DMS 273 treated with DMSO at 0.1 percent for 48 hours (cell line): Measurements from ENCODE around the gene MAP1LC3C.

Experiments
- DNase-seq: peaks from one replicate; lab custom pipeline; 2025; lab: John Stamatoyannopoulos, UW

The MAP1LC3C gene

DNA sequence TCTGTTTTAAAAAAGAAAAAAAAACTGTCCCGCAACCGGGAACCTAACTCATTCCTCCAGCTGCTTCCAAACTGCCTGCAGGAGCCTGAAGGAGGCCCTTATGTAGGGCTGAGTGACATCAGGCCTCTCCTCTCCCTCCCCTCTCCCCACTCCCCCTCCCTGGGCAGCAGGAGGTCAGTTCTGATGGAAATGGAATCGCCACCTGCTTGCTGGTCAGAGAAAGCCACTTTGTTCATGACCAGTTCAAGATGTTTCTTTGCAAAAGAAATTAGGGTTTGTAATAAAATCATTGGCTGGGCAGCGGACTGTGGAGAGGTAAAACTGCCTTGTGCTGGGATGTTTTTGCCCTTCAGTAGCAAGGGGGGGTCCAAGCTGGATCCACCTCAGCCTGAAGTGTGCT lies at the start of gene MAP1LC3C:
Gene MAP1LC3C (minus strand): TSS at position 73 of the 400 bp plus-strand sequence. CDS start 90 bp downstream, outside the sequence.
- DNase-seq: no peak

DNA sequence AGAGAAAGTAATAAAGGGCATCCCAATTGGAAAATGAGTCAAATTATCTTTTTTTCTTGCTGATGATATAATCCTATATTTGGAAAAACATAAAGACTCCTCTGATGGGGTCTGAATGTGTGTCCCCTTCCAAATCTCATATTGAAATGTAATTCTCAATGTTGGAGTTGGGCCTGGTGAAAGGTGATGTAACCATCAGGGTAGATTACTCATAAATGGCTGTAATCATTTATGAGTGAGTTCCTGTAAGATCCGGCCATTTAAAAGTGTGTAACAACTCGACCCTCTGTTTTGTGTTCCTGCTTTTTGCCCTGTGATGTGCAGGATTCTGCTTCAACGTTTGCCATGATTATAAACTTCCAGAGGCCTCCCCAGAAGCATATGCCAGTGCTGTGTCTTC lies 44.3 kb upstream of the MAP1LC3C start:
- no peak for DNase-seq

DNA sequence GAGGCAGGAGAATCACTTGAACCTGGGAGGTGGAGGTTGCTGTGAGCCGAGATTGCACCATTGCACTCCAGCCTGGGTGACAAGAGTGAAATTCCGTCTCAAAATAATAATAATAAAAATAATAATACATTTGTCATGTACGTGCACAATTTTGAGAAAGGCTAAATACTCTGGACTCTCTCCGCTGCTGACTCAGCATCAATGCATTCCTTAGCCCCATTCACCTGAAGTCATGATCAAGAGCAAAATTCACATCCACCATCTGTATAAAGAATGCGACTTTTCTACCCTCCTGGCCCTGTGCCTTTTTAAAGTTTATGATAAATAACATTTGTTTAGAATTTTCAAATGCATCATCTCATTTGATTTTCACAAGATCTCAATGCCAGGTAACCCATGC lies 35.5 kb upstream of the MAP1LC3C start:
- DNase-seq: no peak

DNA sequence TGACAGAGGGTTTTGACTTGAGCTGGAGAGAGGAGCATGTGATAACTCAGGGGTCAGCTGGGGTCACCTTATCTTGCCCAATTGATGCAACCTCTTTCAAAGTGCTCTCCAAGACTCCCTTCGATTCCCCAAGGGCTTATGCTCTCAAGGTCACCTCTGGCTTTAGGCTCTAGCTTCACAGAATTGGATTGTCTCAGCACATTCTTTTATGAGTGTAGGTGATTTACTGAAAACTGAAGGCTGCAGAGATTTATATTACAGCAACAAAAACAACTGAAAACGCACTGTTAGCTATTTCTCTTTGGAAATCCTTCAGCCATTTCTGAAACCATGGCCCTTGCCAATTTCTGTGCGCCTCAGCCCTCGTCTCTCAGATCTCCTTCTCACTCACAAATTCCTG lies 34.5 kb upstream of the MAP1LC3C start:
- DNase-seq: no peak

DNA sequence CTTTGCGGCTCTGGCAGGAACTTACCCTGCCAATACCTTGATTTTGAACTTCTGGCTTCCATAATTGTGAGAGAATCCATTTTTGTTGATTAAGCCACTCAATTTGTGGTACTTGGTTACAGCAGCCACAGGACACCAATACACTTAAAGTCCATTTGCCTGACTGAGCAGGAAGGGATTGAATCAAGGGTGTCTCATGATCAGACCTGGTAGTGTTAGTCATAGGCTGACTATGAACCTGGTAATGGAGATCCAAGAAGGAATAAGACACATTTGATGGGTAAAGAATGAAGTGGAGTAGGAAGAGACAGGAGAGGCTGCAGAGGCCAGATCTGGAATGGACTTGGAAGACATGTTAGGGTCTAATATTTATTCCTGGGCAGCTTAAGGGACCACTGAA lies 31.2 kb upstream of the MAP1LC3C start:
- DNase-seq: no peak

DNA sequence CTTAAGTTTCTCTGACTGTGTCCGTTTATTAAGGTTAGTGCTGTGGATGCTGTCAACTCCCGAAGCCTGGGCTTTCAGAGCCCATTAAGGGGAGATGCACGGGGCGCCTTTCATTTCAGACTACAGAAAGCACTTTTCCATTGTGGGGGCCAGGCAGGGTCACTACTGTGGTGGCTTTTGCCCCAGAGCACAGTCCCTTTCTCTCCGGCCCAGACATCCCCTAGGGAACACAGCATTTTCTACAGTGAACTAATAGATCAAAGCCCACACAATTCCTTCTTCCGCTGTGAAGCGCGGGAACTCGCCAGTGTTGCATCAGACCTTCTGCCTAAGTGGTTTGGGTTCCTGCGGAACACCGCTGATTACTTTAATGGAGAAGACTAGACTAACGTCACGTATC lies 26.8 kb upstream of the MAP1LC3C start:
- DNase-seq: no peak

DNA sequence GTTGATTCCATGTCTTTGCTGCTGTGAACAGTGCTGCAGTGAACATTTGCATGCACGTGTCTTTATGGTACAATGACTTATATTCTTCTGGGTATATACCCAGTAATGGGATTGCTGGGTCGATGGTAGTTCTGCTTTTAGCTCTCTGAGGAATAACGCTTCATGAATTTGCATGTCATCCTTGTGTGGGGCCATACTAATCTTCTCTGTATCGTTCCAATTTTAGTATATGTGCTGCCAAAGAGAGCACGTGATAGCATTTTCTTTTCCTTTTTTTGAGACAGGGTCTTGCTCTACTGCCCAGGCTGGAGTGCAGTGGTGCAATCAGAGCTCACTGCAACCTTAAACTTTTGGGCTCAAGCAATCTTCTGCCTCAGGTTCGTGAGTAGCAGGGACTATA lies 24.9 kb upstream of the MAP1LC3C start:
- no peak for DNase-seq

DNA sequence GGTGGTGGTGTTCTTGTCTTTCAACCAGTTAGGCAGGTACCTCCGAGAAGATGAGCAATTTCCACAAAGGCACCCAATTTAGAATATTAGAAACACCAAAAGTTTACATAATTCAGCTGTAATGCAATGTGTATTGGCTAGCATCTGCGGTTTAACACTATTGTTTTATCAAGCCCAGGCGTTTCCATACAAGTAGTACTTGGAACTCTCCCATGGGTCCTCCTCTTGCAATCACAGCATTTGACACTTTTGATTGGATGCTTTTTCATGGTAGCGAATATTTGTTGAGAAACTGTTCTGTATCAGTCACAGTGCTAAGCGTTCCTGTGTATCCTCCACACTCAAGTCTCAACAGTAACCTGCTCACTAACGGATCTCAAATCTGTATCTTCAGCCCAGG lies 20.1 kb upstream of the MAP1LC3C start:
- no peak for DNase-seq

DNA sequence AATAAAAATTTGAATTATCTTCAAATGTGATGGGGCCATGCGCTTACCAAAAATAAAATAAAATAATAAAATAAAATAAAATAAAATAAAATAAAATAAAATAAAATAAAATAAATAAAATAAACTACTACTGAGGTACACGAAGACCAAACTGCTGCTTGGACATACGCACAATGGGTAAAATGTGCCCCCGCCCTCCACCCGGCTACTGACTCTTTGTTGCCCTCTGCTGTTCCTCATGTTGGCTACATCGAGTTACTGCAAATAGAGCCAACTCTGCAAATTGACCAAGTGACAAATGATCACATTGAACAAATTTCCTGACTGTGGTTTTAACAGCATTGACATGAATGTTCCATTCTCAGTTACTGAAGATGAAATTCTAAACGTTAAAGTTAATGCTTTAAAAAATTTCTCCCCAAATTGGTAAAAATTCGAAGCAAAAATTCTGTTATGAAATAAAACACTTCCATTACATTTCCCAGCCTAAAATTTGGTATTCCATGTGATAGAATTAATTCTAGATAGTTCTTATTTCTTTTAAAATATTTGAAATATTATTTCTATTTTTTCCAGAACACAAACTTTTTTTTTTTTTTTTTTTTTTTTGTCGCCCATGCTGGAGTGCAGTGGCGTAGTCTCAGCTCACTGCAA lies 18.8 kb upstream of the MAP1LC3C start:
- no peak for DNase-seq

DNA sequence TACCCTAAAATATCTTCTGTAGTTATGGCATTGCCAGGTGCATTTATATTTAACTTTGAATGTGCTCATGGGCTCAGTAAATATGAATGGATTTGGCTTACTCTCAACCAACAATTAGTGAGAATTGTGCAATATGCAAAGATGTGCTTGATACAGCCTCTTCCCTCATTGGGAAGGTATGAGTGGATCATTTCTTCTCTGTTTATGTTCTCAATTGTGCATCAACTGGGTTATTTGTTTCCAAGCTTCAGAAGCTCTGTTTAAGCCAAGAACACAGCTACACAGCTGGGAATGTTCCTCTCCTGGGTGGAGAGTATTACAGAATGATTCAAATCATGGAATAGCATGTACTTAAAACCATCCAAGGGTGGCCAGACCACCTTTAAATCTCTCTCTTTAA lies 17.6 kb upstream of the MAP1LC3C start:
- DNase-seq: no peak

DNA sequence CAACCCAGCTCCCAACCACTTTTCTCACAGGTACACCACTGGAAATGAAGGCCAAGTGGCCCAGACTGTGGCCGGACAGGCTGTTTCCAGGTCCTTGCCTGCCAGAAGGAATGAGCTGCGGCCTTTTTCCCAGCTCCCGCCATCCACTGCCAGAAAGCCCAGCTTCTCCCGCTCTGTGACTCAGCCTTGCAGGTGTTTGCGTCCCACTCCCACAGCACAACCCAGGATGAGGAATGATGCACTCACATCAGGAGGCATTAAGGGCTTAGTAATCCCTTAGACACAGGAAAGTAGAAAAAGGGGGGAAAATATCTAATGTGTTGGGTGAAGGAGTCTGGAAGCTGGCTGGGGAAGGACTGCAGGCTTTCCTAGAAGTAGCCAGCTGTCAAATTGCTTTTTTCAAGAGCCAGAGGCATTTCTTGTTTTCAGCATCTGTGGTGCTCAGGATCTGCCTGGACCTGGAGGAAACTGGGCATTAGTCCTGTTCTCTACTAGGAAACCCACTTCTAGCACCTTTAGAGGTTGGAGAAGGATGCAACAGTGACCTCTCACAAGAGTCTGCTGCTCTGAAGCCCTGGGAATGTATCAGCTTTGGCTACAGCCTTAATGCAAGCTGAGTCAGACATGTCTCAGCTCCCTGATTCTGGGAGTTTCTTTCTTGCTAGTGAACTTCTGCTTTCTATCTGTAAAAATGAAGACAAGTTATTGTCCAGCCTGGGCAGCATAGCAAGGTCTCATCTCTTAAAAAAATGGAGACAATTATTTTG lies 13.2 kb upstream of the MAP1LC3C start:
- DNase-seq: no peak

DNA sequence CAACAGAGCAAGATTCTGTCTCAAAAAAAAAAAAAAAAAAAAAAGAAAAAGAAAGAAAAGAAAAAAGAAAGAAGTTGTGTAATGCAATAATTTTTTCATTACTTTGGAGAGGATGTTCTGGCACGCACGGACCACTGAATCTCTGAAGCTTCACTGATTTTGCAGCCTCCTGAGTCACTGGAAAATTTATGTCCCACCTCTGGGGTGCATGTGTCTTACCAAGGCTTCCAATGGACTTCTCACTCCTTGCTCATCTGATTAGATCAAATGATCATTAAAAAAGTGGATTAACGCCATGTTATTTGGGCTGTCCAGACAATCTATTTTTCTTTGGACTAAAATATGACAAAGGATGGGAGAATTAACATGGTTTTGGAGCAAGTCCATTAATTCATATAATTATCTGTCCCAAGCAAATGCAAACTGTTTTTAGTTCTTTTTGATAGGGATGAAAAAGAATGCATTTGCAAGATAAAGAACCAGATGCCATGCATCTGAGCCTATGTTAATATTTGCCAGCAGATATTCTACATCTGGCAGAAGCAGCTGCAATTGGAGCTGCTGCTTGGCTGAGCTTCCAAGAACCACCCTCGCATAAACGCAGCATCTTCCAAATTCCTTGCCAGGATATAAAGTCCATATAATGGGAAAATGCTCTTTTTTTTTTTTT lies 10.1 kb upstream of the MAP1LC3C start:
- DNase-seq: no peak

DNA sequence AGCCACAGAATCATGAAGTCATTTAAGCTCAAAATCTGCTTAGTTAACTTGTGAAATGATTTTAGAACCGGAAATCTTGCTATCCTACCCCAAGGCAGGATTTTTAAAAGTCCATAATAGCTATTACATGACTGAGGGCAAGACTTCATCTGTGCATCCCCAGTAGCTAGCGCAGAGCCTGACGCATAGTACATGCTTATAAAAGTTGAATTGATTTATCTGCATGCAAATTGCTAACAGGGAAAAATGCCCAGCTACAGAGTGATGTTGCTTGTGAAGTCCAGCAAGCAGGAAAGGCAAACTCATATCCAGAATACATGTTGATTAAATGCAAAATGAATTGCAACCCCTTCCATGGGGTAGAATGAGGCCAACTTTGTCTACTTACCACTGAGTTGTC lies 8.1 kb upstream of the MAP1LC3C start:
- no peak for DNase-seq

DNA sequence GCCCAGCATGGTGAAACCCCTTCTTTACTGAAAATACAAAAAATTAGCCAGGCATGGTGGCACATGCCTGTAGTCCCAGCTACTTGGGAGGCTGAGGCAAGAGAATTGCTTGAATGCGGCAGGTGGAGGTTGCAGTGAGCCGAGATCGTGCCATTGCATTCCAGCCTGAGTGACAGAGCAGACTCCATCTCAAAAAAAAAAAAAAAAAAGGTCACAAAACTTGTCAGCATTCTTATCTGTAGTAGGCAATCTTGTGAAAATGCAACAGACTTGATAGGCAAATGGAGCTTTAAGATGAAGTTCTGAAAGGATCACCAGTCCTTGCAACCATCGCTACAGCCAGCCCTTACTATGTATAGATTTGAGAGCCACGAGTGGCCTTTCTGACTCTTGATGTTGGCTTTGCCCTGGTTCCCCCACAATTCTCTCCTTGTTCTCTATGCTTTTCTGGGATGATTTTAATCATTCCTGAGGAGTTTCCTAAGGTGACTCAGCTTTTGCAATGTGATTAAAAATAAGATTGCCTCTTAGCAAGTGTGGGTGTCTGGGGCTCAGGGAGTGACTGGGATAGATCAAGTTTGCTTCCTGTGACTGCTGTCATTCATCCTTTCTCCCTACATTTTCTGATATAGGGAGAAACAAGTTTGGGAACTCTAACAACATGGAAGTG lies 7.1 kb upstream of the MAP1LC3C start:
- DNase-seq: no peak

DNA sequence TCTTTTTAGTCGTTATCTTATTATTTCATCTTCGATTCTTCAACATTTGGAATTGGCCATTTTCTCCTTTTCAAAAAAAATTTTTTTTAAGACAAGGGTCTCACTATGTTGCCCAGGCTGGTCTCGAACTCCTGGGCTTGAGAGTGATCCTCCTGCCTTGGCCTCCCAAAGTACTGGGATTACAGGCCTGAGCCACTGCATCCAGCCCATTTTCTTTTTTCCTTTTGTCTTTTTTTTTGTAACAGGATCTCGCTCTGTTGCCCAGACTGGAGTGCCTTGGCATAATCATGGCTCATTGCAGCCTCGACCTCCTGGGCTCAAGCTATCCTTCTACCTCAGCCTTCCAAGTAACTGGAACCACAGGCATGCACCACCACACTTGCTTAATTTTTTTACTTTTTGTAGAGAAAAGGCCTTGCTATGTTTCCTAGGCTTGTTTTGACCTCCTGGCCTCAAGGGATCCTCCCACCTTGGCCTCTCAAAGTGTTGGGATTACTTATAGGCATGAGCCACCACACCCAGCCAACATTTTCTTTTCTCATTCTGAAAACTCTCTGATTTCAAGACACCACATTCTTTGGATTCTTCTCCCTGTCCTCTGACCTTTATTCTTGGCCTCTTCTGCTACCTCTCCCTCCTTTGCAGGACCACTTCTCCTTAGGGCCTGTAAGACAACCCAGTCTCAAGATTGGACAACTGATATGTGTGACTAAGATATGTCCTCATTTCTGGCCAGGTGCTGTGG lies 6.0 kb upstream of the MAP1LC3C start:
- no peak for DNase-seq

DNA sequence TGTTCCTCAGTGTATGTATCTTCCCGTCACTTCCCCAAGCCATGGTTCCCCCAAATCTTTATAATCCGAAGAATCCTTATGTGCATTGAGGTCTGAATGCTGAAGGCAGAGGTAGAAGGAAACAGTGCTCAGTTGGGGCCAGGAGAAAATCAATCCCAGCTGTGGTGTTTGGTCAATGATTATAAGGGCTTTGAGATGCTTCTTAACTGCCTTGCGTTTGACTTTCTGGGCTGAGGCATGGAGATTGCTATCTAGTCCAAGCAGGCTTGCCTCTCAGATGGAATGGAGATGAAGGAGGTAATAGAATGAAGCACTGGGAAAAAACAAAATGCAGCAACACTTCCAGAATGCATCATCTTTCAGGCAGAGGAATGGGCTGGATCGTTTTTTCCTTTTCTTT lies 3.6 kb upstream of the MAP1LC3C start:
- DNase-seq: no peak

DNA sequence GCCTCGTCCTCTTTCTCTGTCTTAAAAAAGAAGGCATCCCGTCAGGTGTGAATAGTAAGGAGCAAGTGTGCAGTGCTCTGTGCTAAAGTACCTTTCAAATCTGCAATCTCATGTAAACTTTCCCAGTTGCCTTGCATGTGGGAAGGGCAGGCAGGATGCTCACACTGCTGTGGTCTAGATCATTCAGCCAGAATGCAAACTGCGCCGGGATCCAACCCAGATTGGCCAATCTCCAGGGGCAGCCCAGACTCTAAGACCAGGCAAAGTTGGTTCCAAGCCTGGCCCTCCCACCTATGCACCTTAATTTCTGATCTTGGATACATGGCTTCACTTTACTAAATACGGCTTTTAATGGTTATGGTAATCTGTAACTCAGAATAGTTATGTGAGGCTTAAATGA lies 3.2 kb upstream of the MAP1LC3C start:
- DNase-seq: no peak

DNA sequence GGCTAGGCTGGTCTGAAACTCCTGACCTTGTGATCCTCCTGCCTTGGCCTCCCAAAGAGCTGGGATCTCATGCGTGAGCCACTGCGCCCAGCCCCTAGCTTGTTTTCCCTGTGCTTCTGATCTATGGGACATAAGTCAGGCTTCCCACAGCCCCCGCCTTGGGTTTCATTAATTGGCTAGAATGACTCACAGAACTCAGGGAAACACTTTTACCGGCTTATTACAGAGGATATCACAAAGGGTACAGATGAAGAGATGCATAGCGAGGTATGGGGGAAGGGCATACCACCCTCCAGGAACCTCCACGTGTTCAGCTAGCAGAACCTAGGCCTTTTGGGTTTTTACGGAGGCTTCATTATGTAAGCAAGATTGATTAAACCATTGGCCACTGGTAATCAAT lies 1.5 kb upstream of the MAP1LC3C start:
- DNase-seq: no peak

DNA sequence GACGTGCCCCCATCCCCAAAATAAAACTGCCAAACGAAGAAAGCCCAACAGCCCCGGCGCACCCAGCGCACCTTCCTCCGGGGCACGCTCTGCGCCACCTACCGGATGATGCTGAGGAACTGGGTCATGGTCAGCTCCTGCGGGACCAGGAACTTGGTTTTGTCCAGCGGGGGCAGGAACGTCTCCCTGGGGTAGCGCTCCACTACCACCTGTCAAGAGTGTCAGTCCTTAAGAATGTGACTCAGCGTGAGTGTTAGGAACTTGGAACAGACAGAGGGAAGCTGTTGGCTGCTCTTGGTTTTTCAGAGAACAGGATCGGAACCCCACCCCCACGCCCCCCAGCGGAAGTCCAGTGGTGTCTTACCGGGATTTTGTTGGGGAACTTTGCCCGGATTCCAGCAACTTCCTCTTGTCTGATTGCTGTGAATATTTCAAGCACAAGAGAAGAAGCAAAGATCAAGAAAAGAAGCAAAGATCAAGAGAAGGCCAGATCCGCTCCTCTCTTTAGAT lies 431 bp downstream of the MAP1LC3C start:
- no peak for DNase-seq

DNA sequence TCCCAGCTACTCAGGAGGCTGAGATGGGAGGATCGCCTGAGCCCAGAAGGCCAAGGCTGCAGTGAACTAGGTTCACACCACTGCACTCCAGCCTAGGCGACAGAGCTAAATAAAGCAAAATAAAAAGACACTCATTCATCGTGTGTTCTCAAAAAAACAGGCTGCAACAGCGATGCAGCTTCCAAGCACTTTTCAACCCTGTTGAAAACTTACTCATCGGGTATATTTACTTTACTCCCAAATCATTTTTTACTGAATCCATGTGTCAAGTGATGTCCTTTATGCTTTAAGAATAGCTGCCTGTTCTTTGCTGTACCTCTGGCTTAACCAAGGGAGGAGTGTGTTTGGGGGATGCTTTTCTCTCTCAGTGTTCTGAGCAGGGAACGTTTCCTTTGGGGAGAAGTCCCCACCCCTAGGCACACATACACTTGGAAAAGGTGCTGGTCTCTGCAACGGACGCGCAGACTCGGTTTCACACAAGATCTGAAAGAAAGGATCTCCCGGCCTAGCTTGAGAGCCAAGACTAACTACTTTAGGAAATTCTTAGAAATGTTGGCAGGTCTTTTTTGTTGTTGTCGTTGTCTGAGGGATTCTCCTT lies 1.4 kb downstream of the MAP1LC3C start:
- no peak for DNase-seq

DNA sequence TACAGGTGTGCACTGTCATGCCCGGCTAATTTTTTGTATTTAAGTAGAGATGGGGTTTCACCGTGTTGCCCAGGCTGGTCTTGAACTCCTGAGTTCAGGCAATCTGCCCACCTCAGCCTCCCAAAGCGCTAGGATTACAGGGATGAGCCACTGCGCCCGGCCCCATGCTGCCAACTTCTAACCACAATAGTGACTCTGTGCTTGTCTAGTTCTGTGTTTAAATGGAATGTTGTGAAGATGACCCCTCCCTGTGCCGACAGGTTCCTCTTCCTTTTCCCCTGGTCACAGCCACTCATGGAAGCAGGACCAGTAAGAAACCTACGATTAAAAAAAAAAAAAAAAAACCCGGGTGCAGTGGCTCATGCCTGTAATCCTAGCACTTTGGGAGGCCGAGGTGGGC lies 4.7 kb downstream of the MAP1LC3C start:
- no peak for DNase-seq
